Choroid plexus epithelial cell (primary cell): ENCODE measurements around the gene TMEM43.
"Not testable (repeated sequence)": the region's sequence is repeated elsewhere in the genome, so short reads cannot be mapped to it uniquely, and the experiment has no call there.

Experiments used
- DNase-seq: peaks from one replicate; pipeline ENCODE4 v3.0.0-alpha.2; 2010; ENCODE audit warnings: low read depth
- H3K4me3 ChIP-seq: 2 replicates; pipeline ENCODE4 v1.5.1; 2011; ENCODE audit warnings: low read depth, mild to moderate bottlenecking, control low read depth, low read length, moderate library complexity
- CTCF ChIP-seq: conservative IDR thresholded peaks from 2 replicates; pipeline ENCODE4 v1.5.1; 2011; ENCODE audit warnings: low read depth, mild to moderate bottlenecking, control low read depth, inconsistent platforms, low read length, moderate library complexity

TMEM43 gene

GRCh38 chr3:14096742-14097141 lies 28.1 kb upstream of the TMEM43 start:
- DNase-seq, result no peak
- no peak for TF ChIP-seq CTCF
- no peak overlapping the region for H3K4me3 ChIP-seq

GRCh38 chr3:14097616-14098391 lies 27.0 kb upstream of the TMEM43 start:
- H3K4me3 ChIP-seq, result no peak overlapping the region
- DNase-seq, result no peak
- no peak for TF ChIP-seq CTCF

- DNase-seq, H3K4me3 ChIP-seq: not testable (repeated sequence)
Measured at GRCh38 chr3:14109821-14110220, 15.0 kb upstream of the TMEM43 start.

GRCh38 chr3:14110699-14111098 lies 14.2 kb upstream of the TMEM43 start:
- no peak for DNase-seq
- no peak for TF ChIP-seq CTCF
- H3K4me3 ChIP-seq, result no peak overlapping the region

- no peak overlapping the region for H3K4me3 ChIP-seq
- peak; percentile 64 for TF ChIP-seq CTCF
- DNase-seq, result peak; percentile 46
Measured at GRCh38 chr3:14113965-14114635, 10.8 kb upstream of the TMEM43 start.

GRCh38 chr3:14117468-14118399 lies 7.1 kb upstream of the TMEM43 start:
- no peak for DNase-seq
- no peak for TF ChIP-seq CTCF
- H3K4me3 ChIP-seq, result no peak overlapping the region
